NT2/D1 (cell line): ENCODE measurements around the gene GSTT2B.
"Not testable (repeated sequence)": the region's sequence is repeated elsewhere in the genome, so short reads cannot be mapped to it uniquely, and the experiment has no call there.

Experiments used
- DNase-seq: peaks from one replicate; pipeline ENCODE4 v3.0.0-alpha.2; 2011; ENCODE audit warnings: low read depth, low spot score
- H3K27me3 ChIP-seq: 2 replicates; pipeline ENCODE4 v1.6.0; 2011; ENCODE audit warnings: mild to moderate bottlenecking; ENCODE audit not compliant: insufficient read length, insufficient read depth
- H3K36me3 ChIP-seq: 2 replicates; pipeline ENCODE4 v1.6.1; 2011; ENCODE audit warnings: mild to moderate bottlenecking, low read length, mixed read lengths; ENCODE audit not compliant: insufficient read depth, insufficient read length
- H3K4me1 ChIP-seq: 2 replicates; pipeline ENCODE4 v1.5.1; 2011; ENCODE audit not compliant: insufficient read depth, insufficient read length
- H3K4me3 ChIP-seq: 2 replicates; pipeline ENCODE4 v1.5.1; 2011; ENCODE audit warnings: low read depth; ENCODE audit not compliant: insufficient read length
- H3K9ac ChIP-seq: 2 replicates; pipeline ENCODE4 v1.6.0; 2011; ENCODE audit warnings: low read depth; ENCODE audit not compliant: insufficient read length
- H3K9me3 ChIP-seq: 2 replicates; pipeline ENCODE4 v1.5.1; 2011; ENCODE audit warnings: mild to moderate bottlenecking, low read length; ENCODE audit not compliant: insufficient read depth
- SUZ12 ChIP-seq: IDR thresholded peaks from 2 replicates; pipeline ENCODE4 v1.6.1; 2011; ENCODE audit not compliant: insufficient read length, insufficient read depth; ENCODE audit errors: extremely low read depth
- YY1 ChIP-seq: IDR thresholded peaks from 2 replicates; pipeline ENCODE4 v1.6.1; 2011; ENCODE audit not compliant: insufficient read length, insufficient read depth
- ZNF274 ChIP-seq: IDR thresholded peaks from 2 replicates; pipeline ENCODE4 v1.6.1; 2011; ENCODE audit warnings: mild to moderate bottlenecking, low read depth, low read length

The GSTT2B gene

GRCh38 chr22:23913306-23913660 lies 47.7 kb downstream of the GSTT2B start:
- peaks cover 20% of the 10 kb centered on the region for H3K9me3 ChIP-seq
- H3K4me3 ChIP-seq = peak overlapping the region; percentile 42
- H3K27me3 ChIP-seq = no peaks in the 10 kb centered on the region
- H3K4me1 ChIP-seq = no peaks in the 10 kb centered on the region
- H3K36me3 ChIP-seq = no peaks in the 10 kb centered on the region
- TF ChIP-seq YY1 (no peak), SUZ12 (no peak), ZNF274 (no peak)
- H3K9ac ChIP-seq = peak overlapping the region; percentile 67
- no peak for DNase-seq

- no peak for DNase-seq
- no peak overlapping the region for H3K4me3 ChIP-seq
- no peaks in the 10 kb centered on the region for H3K36me3 ChIP-seq
- no peak overlapping the region for H3K9ac ChIP-seq
- no peaks in the 10 kb centered on the region for H3K27me3 ChIP-seq
- peaks cover 20% of the 10 kb centered on the region for H3K9me3 ChIP-seq
- H3K4me1 ChIP-seq = no peaks in the 10 kb centered on the region
- no peak for TF ChIP-seq YY1
- no peak for TF ChIP-seq ZNF274
- TF ChIP-seq SUZ12 = no peak
Observed at GRCh38 chr22:23912293-23912903, 48.6 kb downstream of the GSTT2B start.

DNA sequence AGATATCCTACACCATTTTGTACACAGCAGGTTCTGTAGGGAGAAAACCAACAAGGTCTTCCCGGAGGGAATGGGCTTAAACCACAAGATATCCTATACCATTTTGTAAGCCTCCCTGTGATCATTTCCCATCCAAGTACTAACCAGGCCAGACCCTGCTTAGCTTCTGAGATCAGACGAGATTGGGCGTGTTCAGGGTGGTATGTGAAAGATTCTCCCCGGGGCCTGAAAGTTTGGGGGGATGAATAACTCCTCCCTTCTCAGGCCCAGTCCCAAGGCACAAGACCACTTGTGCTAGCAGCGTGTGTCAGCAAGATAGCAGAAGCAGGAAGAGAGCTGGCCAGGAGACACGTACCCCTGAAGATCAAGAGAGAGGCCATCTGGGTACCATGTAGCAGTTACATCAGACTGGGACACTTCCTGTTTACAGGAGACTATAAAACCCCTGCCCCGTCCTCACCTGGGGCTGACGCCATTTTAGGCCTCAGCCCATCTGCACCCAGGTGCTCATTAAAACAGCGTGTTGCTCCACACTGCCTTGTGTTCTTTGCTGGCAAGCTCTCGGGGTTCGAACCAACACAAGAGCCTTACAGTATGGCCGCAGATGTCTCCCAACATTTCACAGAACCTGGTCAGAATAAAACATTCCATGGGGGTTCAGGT lies 49.5 kb downstream of the GSTT2B start:
- H3K36me3 ChIP-seq = no peaks in the 10 kb centered on the region
- no peaks in the 10 kb centered on the region for H3K4me1 ChIP-seq
- H3K4me3 ChIP-seq = no peak overlapping the region
- no peak for TF ChIP-seq YY1
- TF ChIP-seq ZNF274 = no peak
- TF ChIP-seq SUZ12 = no peak
- no peak overlapping the region for H3K9ac ChIP-seq
- peaks cover 20% of the 10 kb centered on the region for H3K9me3 ChIP-seq
- no peaks in the 10 kb centered on the region for H3K27me3 ChIP-seq
- DNase-seq = no peak

DNA sequence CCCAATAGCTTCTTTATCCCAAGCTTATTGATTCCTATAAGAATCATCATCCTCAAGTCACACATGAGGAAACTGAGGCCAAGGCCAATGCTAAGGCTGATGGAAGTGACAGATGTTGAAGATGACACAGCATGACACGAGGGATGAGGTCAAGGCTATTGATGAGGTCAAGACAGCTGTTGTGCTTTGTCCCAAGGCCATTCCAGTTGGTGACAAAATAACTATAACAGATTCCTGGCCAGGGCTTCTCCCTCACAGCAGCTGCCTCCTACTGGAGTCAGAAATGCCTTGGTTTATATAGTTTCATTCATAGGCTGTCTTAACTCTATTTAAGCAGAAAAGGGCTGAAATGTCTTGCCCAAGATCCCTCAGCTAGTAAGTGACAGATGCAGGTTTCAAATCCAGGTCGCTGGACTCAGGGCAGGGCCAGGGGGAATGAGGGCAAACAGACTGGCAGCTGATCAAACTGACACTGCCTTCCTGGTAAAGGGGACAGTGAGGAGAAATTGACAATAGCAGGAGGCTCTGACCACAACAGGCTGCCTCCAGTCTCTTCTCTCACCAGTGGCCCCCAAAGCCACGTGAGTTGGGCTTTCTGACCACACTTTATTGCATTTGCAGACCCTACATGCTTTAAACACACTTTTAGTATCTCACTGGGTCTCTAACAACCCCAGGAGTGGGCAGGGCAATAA lies 50.4 kb downstream of the GSTT2B start:
- TF ChIP-seq ZNF274 = no peak
- TF ChIP-seq YY1 = no peak
- TF ChIP-seq SUZ12 = no peak
- Histone ChIP-seq H3K4me3 (no peak overlapping the region), H3K9ac (no peak overlapping the region), H3K9me3 (peaks cover 20% of the 10 kb centered on the region), H3K36me3 (no peaks in the 10 kb centered on the region), H3K4me1 (no peaks in the 10 kb centered on the region), H3K27me3 (no peaks in the 10 kb centered on the region)
- DNase-seq = no peak

- Histone ChIP-seq H3K27me3 (peaks cover 2% of the 10 kb centered on the region), H3K4me1 (no peaks in the 10 kb centered on the region), H3K9me3 (peaks cover 20% of the 10 kb centered on the region), H3K36me3 (no peaks in the 10 kb centered on the region), H3K9ac (no peak overlapping the region), H3K4me3 (no peak overlapping the region)
- no peak for TF ChIP-seq ZNF274
- no peak for TF ChIP-seq SUZ12
- no peak for TF ChIP-seq YY1
- DNase-seq = no peak
Observed at GRCh38 chr22:23909296-23909898, 51.6 kb downstream of the GSTT2B start.

GRCh38 chr22:23908587-23909205 lies 52.3 kb downstream of the GSTT2B start:
- Histone ChIP-seq H3K27me3 (peaks cover 2% of the 10 kb centered on the region), H3K4me3 (no peak overlapping the region), H3K9ac (no peak overlapping the region), H3K4me1 (no peaks in the 10 kb centered on the region), H3K36me3 (no peaks in the 10 kb centered on the region), H3K9me3 (peaks cover 20% of the 10 kb centered on the region)
- no peak for DNase-seq
- no peak for TF ChIP-seq ZNF274
- TF ChIP-seq SUZ12 = no peak
- no peak for TF ChIP-seq YY1

GRCh38 chr22:23907423-23907822 lies 53.6 kb downstream of the GSTT2B start:
- not testable (repeated sequence) for H3K27me3 ChIP-seq, H3K4me3 ChIP-seq, H3K9me3 ChIP-seq, H3K9ac ChIP-seq, DNase-seq, H3K4me1 ChIP-seq, H3K36me3 ChIP-seq
